ENCODE data around the gene CCDC102B. TPM values are rescaled to one million over a fixed set of nuclear protein-coding genes. Genes with fewer than 3 reads are reported as not detected.

Gene CCDC102B
- total and polyA plus RNA-seq, 2 of the 8 experiments (the other 6 are each of a cell fraction or from before 2014, with no cell fraction given), result 0.80 to 1.1 TPM

- no peak overlapping the region for H3K14ac ChIP-seq (ENCODE audit: insufficient read length)
- H3K9me3 ChIP-seq (ENCODE audit: insufficient read depth in 2 of 2, low read depth in 1 of 2, low read length in 1 of 2), result no peaks in the 10 kb centered on the region
- no peak overlapping the region for H3K4me2 ChIP-seq (ENCODE audit: insufficient read depth in 1 of 2, low read depth in 2 of 2, low read length in 2 of 2)
- no peak overlapping the region for H2AK5ac ChIP-seq (ENCODE audit: low read depth, low read length)
- no peak overlapping the region for H4K5ac ChIP-seq (ENCODE audit: insufficient read length, low read depth, low read length)
- H3K9ac ChIP-seq (replicated peaks in 1 of 4; ENCODE audit: extremely low read depth in 1 of 4, low read depth in 3 of 4, low read length in 3 of 4), result no peak overlapping the region
- H3K79me1 ChIP-seq (ENCODE audit: low read depth, low read length), result no peaks in the 10 kb centered on the region
- H3K4ac ChIP-seq (replicated peaks; ENCODE audit: insufficient read length, low read depth, low read length), result no peak overlapping the region
- H2BK12ac ChIP-seq (ENCODE audit: low read depth, low read length), result no peak overlapping the region
- no peaks in the 10 kb centered on the region for H3K4me1 ChIP-seq (replicated peaks in 1 of 4; ENCODE audit: control insufficient read depth in 3 of 4, insufficient read depth in 4 of 4, low read length in 3 of 4)
- ChIA-PET CTCF (ENCODE audit: partially characterized antibody) (no interaction called here), POLR2A (ENCODE audit: partially characterized antibody) (no interaction called here)
- 89% methylated on average over 4 of the region's 4 CpGs; no CpG with 5 or more reads in 1 of the 2 experiments for WGBS, 2 experiments (ENCODE audit: extremely low coverage in 1 of 2, insufficient coverage in 1 of 2, insufficient read length in 1 of 2, insufficient replicate concordance in 2 of 2, low coverage in 1 of 2, low lambda C conversion rate in 2 of 2, missing lambda C conversion rate in 1 of 2)
- H2BK5ac ChIP-seq (ENCODE audit: low read depth, low read length), result no peak overlapping the region
- H3K36me3 ChIP-seq (ENCODE audit: control insufficient read depth in 2 of 4, insufficient read depth in 4 of 4, low read length in 3 of 4), result no peaks in the 10 kb centered on the region
- no peak overlapping the region for H3K27ac ChIP-seq (ENCODE audit: low read depth, low read length)
- no peak overlapping the region for H2BK15ac ChIP-seq (ENCODE audit: low read length)
- H2BK120ac ChIP-seq (replicated peaks; ENCODE audit: low read depth, low read length), result no peak overlapping the region
- H4K8ac ChIP-seq (ENCODE audit: extremely low read depth, insufficient read depth, low read length), result no peak overlapping the region
- H2AFZ ChIP-seq (ENCODE audit: low read length), result no peak overlapping the region; the same call in 1 of the 2 replicates
- no peaks in the 10 kb centered on the region for H3K27me3 ChIP-seq (replicated peaks in 1 of 4; ENCODE audit: control insufficient read depth in 3 of 4, extremely low read depth in 1 of 4, insufficient read depth in 3 of 4, low read length in 3 of 4)
- no peaks in the 10 kb centered on the region for H3K23me2 ChIP-seq (ENCODE audit: low read depth, low read length)
- no peak overlapping the region for H3K4me3 ChIP-seq (ENCODE audit: extremely low read depth in 1 of 4, insufficient read depth in 2 of 4, low read depth in 3 of 4, low read length in 4 of 4)
- no peaks in the 10 kb centered on the region for H4K20me1 ChIP-seq (replicated peaks in 1 of 2; ENCODE audit: control insufficient read depth in 1 of 2, insufficient read depth in 2 of 2, low read length in 2 of 2)
- no peak overlapping the region for H4K91ac ChIP-seq (replicated peaks; ENCODE audit: insufficient read length, low read length)
- no peak overlapping the region for H2BK20ac ChIP-seq (ENCODE audit: low read length)
- DNase-seq (ENCODE audit: low read depth in 1 of 2, low spot score in 2 of 2), result no peak
- FAIRE-seq, result no peak
- H3K18ac ChIP-seq (ENCODE audit: extremely low read depth, low read length), result no peak overlapping the region
- H3K79me2 ChIP-seq (ENCODE audit: control insufficient read depth in 1 of 2, insufficient read depth in 2 of 2, low read length in 2 of 2), result no peaks in the 10 kb centered on the region
- TF ChIP-seq RBBP5 (IDR thresholded peaks at IDR 0.05; ENCODE audit: borderline replicate concordance, low read depth, low read length) (no peak), BRCA1 (IDR thresholded peaks at IDR 0.05; ENCODE audit: low read depth, low read length) (no peak), SIN3A (conservative IDR thresholded peaks at IDR 0.05 in 1 of 2, IDR thresholded peaks at IDR 0.05 in 1 of 2; ENCODE audit: low read depth in 1 of 2, low read length in 2 of 2) (no peak), HDAC6 (IDR thresholded peaks at IDR 0.05; ENCODE audit: low read depth, low read length) (no peak), RAD21 (IDR thresholded peaks at IDR 0.05 in 1 of 2, conservative IDR thresholded peaks at IDR 0.05 in 1 of 2; ENCODE audit: low read depth in 2 of 2, low read length in 2 of 2) (no peak), CTBP2 (IDR thresholded peaks at IDR 0.05; ENCODE audit: borderline replicate concordance, insufficient read depth, insufficient read length, low read length) (no peak), CREB1 (IDR thresholded peaks at IDR 0.05) (no peak), NANOG (IDR thresholded peaks at IDR 0.05; ENCODE audit: insufficient read depth, low read depth, low read length, poor library complexity, severe bottlenecking) (no peak), POLR2AphosphoS5 (IDR thresholded peaks at IDR 0.05; ENCODE audit: low read depth, low read length) (no peak), POLR2A (IDR thresholded peaks at IDR 0.05; ENCODE audit: control extremely low read depth in 1 of 2, low read depth in 2 of 2, low read length in 2 of 2) (no peak), KDM5A (IDR thresholded peaks at IDR 0.05; ENCODE audit: low read length) (no peak), SIRT6 (IDR thresholded peaks at IDR 0.05; ENCODE audit: low read length) (no peak), GTF2F1 (IDR thresholded peaks at IDR 0.05; ENCODE audit: borderline replicate concordance, low read depth, low read length) (no peak)
- TF ChIP-seq, protein P1, sequence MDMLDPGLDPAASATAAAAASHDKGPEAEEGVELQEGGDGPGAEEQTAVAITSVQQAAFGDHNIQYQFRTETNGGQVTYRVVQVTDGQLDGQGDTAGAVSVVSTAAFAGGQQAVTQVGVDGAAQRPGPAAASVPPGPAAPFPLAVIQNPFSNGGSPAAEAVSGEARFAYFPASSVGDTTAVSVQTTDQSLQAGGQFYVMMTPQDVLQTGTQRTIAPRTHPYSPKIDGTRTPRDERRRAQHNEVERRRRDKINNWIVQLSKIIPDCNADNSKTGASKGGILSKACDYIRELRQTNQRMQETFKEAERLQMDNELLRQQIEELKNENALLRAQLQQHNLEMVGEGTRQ (IDR thresholded peaks at IDR 0.05; ENCODE audit: low read length), result no peak
- no peak overlapping the region for H3K56ac ChIP-seq (replicated peaks; ENCODE audit: insufficient read length, low read depth, low read length)
- H3K23ac ChIP-seq (ENCODE audit: insufficient read length), result no peak overlapping the region
Measured at GRCh38 chr18:69097349-69097748, 299.5 kb downstream of the CCDC102B start.
